ENCODE results near the gene G6PC3.

The G6PC3 gene

DNA sequence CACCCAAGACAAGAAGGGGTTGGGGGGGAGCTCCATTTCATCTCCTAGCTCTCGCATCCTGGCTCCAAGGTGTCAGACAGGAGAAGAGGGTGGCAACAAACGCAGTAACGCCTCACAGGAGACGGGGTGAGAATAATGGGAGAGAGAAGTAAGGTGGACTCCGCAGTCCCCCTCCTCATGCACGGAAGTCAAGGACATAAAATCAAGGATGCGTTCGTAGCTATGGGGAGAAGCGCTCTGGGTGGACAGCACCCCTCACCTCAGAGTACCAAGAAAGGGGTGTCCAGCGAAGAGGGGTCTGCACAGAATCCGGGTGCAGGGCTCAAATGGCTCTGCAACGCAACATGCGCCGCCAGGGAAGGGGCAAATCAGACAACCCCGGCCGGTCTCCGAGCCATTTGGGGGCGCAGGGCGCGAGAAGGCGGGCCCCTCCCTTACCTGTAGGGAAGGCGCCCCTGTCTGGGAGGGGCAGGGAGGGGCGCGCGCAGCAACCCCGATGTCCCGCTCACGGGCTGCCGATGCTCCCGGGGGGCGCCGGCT, 52.4 kb downstream of the G6PC3 start:
- DNase-seq (ENCODE audit: low spot score): no peak

DNA sequence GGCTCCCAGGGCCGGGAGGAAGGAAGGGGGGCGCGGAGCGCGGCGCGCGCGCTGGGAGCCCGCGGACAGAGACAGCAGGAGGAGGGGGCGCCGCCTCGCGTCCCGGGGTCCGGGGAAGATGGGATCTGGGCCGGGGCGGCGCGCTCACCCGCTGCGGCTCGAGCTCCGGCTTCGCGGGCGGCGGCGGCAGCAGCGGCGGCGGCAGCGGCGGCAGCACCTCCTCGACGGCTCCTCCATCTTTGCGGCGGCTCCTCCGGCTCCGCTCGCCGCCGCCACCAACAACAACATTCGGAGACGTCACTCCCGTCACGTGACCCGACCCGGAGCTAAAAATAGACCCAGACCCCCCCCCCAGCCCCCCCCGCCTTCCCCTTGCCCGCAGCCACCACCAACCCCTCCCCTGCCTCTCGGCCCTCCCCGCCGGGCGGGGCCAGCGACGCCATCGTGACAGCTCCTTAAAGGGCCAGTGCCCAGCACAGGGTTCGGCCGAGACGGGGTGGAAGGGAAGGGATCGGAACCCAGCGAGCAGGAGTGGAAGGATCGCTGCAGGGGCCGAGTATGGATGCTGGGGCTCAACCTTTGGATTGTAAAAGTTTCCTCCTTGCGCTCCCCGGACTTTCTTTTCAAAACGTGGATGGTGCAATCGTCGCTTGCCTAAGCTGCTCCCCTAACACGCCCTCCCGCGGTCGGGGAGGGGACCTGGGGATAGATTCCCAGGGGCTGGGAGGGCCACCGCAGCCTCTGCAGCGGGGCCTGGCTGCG, 53.0 kb downstream of the G6PC3 start, which contains the start of gene HDAC5:
HDAC5 (minus strand) TSS at position 286 of the 762 bp plus-strand sequence. CDS start 6,126 bp downstream, outside the sequence.
- peak; percentile 89 for DNase-seq (ENCODE audit: low spot score)

DNA sequence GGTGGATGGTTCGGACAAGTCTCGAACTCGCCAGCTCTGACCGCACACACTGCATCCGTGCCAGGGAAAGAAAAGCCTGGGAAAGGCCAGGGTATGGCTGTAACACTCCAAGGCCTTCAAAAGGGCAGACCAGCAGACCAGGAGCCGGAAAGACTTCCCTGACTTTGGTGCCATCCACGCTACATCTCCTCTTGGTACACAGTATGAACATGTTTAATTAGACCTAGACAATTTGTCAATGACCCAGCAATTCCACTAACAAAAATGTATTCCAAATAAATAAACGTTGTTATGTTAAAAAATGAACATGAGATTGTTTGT, 53.5 kb downstream of the G6PC3 start:
- no peak for DNase-seq (ENCODE audit: low spot score)
